GM23248 (cell line): ENCODE results near the gene GALNT17.

ENCODE experiments used
- EZH2 ChIP-seq: fragments of 200-600 bp; sonication (generic); IDR thresholded peaks from 2 replicates; pipeline ENCODE4 v1.6.1; 2018; ENCODE audit warnings: antibody characterized with exemption, mild to moderate bottlenecking; ENCODE audit not compliant: insufficient read depth, poor library complexity, severe bottlenecking
- EZH2phosphoT487 ChIP-seq: fragments of 200-600 bp; sonication (generic); IDR thresholded peaks from 2 replicates; pipeline ENCODE4 v1.6.1; 2018; ENCODE audit warnings: antibody characterized with exemption, moderate library complexity, mild to moderate bottlenecking, low read depth; ENCODE audit not compliant: insufficient read depth

- TF ChIP-seq EZH2phosphoT487: no peak
- no peak for TF ChIP-seq EZH2
Measured at GRCh38 chr7:71208881-71209280, 76.9 kb downstream of the GALNT17 start.
